ENCODE results near the gene TMEM267. TPM values are rescaled to one million over a fixed set of nuclear protein-coding genes. Genes with fewer than 3 reads are reported as not detected.

TMEM267 gene
- total and polyA plus RNA-seq, 10 of the 15 experiments (the other 5 are each of a cell fraction or from before 2014, with no cell fraction given) = 7.7 to 37.3 (median 13.3) TPM

DNA sequence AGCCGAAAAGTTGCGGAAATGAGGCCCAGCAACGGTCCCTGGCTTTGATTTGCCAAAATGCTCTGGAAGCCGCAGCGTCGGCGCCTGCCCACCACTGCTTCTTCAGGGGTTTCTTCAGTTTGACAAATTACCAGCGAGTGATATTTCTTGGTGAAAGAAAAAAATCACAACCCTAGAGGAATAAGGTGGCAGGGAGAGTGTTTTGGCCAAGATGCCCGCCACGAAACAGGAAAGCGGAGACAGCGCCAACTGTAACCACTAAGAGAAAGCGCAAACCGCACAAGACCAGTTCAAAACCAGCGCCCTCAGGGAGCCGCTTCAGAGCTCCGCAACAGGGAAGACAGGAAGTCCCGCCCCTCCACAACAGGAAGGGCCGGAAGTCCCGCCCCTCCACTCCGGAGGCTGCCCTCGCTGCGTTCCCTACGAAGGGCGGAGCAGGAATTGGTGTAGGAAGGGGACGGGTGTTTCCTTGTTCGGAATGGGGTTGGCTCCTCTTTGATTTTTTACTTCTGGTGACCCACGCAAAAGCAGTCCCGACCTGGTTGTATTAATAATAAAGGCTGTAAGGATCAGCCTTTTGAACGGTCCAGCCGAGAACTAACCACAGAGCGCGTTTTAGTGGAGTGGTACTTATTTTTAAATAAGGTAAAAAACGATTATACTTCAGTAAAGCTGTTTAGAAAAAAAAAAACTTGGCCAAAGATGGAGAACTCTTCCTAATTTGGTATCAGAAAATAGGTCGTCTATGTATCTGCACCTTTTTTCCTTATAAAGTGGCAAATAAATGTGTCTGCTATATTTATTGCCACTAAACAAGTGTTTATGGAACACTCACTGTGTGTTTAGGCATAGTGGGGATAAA lies 31.4 kb upstream of the TMEM267 start, which contains the start of gene C5orf34 (continued):
- TF ChIP-seq SMAD1 (IDR thresholded peaks at IDR 0.05; ENCODE audit: low read depth, partially characterized antibody) (peak; percentile 69), SREBF2 (IDR thresholded peaks at IDR 0.05; ENCODE audit: low read length) (no peak), POLR2AphosphoS2 (IDR thresholded peaks at IDR 0.05; ENCODE audit: low read depth, low read length) (peak; percentile 83), IKZF1 (conservative IDR thresholded peaks at IDR 0.05) (peak; percentile 84), GABPA (IDR thresholded peaks at IDR 0.05; ENCODE audit: low read depth) (peak; percentile 99), HCFC1 (IDR thresholded peaks at IDR 0.05; ENCODE audit: low read length) (peak; percentile 42; the same call in 1 of the 2 replicates)
- TF ChIP-seq, protein P1, sequence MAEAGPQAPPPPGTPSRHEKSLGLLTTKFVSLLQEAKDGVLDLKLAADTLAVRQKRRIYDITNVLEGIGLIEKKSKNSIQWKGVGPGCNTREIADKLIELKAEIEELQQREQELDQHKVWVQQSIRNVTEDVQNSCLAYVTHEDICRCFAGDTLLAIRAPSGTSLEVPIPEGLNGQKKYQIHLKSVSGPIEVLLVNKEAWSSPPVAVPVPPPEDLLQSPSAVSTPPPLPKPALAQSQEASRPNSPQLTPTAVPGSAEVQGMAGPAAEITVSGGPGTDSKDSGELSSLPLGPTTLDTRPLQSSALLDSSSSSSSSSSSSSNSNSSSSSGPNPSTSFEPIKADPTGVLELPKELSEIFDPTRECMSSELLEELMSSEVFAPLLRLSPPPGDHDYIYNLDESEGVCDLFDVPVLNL (IDR thresholded peaks at IDR 0.05; ENCODE audit: low read depth, low read length) = peak; percentile 94

DNA sequence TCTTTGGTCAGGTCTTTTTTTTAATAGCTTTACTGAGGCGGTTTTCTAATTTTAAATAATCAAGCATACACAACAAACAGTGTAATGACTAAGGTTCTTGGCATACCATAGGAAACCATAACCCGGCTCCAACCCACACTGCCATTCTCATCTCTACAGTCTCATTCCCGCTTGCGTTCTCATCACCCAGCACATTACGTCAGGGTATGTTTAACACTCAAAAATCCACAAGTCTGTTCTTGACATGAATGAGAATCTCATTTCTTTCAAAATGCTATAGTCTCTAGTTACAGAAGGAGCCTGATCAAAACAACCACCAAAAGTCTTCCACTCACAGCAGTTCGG lies 30.8 kb upstream of the TMEM267 start:
- Histone ChIP-seq H3K79me2 (ENCODE audit: control insufficient read depth, insufficient read depth, low read length) (peaks cover 23% of the 10 kb centered on the region), H3K27me3 (replicated peaks in 1 of 2; ENCODE audit: control insufficient read depth in 2 of 2, insufficient read depth in 2 of 2, low read length in 1 of 2) (no peaks in the 10 kb centered on the region), H3K9me3 (replicated peaks; ENCODE audit: control insufficient read depth, insufficient read depth, low read length) (no peaks in the 10 kb centered on the region), H4K20me1 (ENCODE audit: control insufficient read depth, insufficient read depth) (no peaks in the 10 kb centered on the region), H3K4me2 (ENCODE audit: control insufficient read depth, insufficient read depth) (peak overlapping the region; percentile 14), H2AFZ (ENCODE audit: control insufficient read depth, low read depth, low read length) (peak overlapping the region; percentile 65), H3K4me3 (peak overlapping the region; percentile 92), H3K36me3 (ENCODE audit: control insufficient read depth in 2 of 2, insufficient read depth in 2 of 2, low read length in 1 of 2) (no peaks in the 10 kb centered on the region), H3K9ac (ENCODE audit: control insufficient read depth, insufficient read depth, low read length) (peak overlapping the region; percentile 64), H3K27ac (ENCODE audit: control insufficient read depth, insufficient read depth) (peak overlapping the region; percentile 74), H3K4me1 (ENCODE audit: control insufficient read depth, insufficient read depth, low read length) (no peaks in the 10 kb centered on the region)
- BruUV-seq (replicated peaks) = TSS peak; percentile 91
- FAIRE-seq = no peak
- ChIA-PET SMC1A (ENCODE audit: uncharacterized antibody, unreplicated experiment) (interaction anchor here (1.3 to 2.7 kb wide), 4 partner anchors 15 to 88 kb away, joined by 4 to 12 read pairs (median 5); partner anchors contain the start of genes NNT and TMEM267), CTCF (interaction anchor here (1.0 to 2.2 kb wide), 2 partner anchors 10 to 30 kb away, joined by 5 to 20 read pairs; partner anchors contain the start of gene TMEM267), RAD21 (ENCODE audit: unreplicated experiment) (interaction anchor here (0.8 to 1.6 kb wide), 6 partner anchors 29 to 288 kb away, joined by 3 to 7 read pairs (median 4); partner anchors contain the start of gene TMEM267), POLR2A (interaction anchor here (1.0 to 3.9 kb wide), 5 partner anchors 14 to 203 kb away, joined by 3 to 24 read pairs (median 3); partner anchors contain the start of gene TMEM267)
- in situ Hi-C loops (cut with MboI) (no loop called here), intact Hi-C loops (cut with micrococcal nuclease; ENCODE audit: unreplicated experiment) (no loop called here)
- under 1% methylated on average over 6 of the region's 6 CpGs for WGBS (ENCODE audit: insufficient coverage, insufficient replicate concordance, low lambda C conversion rate, missing lambda C conversion rate)
- DNase-seq (ENCODE audit: low read depth, low spot score) = no peak
- peak; percentile 61 for ATAC-seq
- TF ChIP-seq, protein P2, sequence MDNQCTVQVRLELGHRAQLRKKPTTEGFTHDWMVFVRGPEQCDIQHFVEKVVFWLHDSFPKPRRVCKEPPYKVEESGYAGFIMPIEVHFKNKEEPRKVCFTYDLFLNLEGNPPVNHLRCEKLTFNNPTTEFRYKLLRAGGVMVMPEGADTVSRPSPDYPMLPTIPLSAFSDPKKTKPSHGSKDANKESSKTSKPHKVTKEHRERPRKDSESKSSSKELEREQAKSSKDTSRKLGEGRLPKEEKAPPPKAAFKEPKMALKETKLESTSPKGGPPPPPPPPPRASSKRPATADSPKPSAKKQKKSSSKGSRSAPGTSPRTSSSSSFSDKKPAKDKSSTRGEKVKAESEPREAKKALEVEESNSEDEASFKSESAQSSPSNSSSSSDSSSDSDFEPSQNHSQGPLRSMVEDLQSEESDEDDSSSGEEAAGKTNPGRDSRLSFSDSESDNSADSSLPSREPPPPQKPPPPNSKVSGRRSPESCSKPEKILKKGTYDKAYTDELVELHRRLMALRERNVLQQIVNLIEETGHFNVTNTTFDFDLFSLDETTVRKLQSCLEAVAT (IDR thresholded peaks at IDR 0.05) = no peak
- TF ChIP-seq POU2F2 (IDR thresholded peaks at IDR 0.05; ENCODE audit: borderline replicate concordance, low read depth, low read length) = no peak
- TF ChIP-seq RUNX3 (IDR thresholded peaks at IDR 0.05; ENCODE audit: low read length) = no peak
- TF ChIP-seq BHLHE40 (IDR thresholded peaks at IDR 0.05; ENCODE audit: borderline replicate concordance in 1 of 2, low read depth in 2 of 2, low read length in 1 of 2) = no peak
- TF ChIP-seq SPI1 (IDR thresholded peaks at IDR 0.05; ENCODE audit: borderline replicate concordance, insufficient read depth, low read depth, low read length) = no peak
- 0 out of 2 replicates have a peak, but pooled peaks have one; percentile 40 for TF ChIP-seq ATF7 (IDR thresholded peaks at IDR 0.05; ENCODE audit: low read depth)
- TF ChIP-seq, protein P3, sequence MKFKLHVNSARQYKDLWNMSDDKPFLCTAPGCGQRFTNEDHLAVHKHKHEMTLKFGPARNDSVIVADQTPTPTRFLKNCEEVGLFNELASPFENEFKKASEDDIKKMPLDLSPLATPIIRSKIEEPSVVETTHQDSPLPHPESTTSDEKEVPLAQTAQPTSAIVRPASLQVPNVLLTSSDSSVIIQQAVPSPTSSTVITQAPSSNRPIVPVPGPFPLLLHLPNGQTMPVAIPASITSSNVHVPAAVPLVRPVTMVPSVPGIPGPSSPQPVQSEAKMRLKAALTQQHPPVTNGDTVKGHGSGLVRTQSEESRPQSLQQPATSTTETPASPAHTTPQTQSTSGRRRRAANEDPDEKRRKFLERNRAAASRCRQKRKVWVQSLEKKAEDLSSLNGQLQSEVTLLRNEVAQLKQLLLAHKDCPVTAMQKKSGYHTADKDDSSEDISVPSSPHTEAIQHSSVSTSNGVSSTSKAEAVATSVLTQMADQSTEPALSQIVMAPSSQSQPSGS (IDR thresholded peaks at IDR 0.05; ENCODE audit: low read length) = peak; percentile 66; the same call in 1 of the 2 replicates
- no peak for TF ChIP-seq RELA (IDR thresholded peaks at IDR 0.05; ENCODE audit: borderline replicate concordance, partially characterized antibody)
- TF ChIP-seq ZNF207 (IDR thresholded peaks at IDR 0.05; ENCODE audit: borderline replicate concordance) = no peak
- no peak for TF ChIP-seq KAT2A (conservative IDR thresholded peaks at IDR 0.05; ENCODE audit: control insufficient read depth, low read depth, low read length)

Measured in GM12878 (cell line).